HG02981 (cell line): ENCODE results near the gene RAB11FIP4.

Experiments used
- ATAC-seq: cut with Tn5 transposase; IDR thresholded peaks from one replicate; pipeline ENCODE4 v1.9.1; 2021; ENCODE audit warnings: mild to moderate bottlenecking, moderate library complexity; ENCODE audit not compliant: unreplicated experiment

Gene RAB11FIP4

DNA sequence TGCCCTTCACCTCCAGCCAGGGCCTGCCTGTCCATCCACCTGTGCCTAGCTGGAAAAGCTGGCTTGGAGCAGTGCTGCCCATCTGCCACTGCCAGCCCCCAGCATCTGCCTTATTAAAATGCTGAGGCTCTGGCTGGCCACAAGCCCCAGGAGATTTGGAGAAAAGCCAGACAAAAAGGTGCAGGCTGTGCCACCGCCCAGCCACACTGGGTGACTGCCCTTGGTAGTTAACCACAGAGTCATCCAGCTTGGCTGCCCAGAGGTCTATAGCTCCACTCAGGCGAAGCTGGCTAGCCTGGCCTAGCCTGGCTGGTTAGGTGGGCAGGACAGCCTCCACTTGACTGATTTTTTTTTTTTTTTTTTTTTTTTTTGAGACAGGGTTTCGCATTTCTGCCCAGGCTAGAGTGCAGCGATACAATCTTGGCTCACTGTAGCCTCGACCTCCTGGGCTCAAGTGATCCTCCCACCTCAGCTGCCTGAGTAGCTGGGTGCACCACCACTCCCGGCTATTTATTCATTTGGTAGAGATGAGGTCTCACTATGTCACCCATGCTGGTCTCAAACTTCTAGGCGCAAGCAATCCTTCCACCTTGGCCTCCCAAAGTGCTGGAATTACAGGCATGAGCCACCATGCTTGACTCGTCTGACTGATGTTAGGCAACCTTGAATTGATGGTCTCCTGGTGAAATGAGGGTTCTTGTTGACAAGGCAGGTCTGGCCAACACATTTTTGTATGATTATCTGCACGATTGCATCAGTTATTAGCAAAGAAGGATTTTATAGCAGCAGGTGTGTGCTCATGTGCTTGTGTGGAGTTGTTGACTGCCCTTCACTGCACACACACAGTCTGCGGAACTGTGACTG is 103.8 kb downstream of the RAB11FIP4 start:
- ATAC-seq, result no peak

DNA sequence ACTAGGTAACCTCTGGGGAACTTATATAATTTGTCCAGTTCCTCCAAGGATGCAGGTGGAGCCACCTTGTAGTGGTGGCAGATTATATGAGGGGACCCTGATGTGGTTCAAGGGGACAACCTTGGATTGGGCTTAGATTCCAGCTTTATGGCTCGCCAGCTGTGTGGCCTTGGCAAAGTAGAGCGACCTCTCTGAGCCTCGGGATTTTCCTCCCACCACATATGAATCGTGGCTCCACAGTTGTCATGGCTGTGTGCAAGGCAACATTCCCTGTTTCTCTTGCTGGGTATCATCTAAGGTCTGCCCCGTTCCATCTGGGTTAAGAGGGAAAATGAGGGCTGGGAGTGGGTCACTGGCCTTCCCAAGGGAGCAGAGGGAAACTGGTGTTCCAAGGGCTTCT is 104.6 kb downstream of the RAB11FIP4 start:
- no peak for ATAC-seq

- ATAC-seq, result no peak
These were observed 105.1 kb downstream of the RAB11FIP4 start for GRCh38 chr17:31496601-31497000.

- no peak for ATAC-seq
These were observed 106.0 kb downstream of the RAB11FIP4 start for GRCh38 chr17:31497431-31497830.

GRCh38 chr17:31497994-31498826 is 106.7 kb downstream of the RAB11FIP4 start:
- ATAC-seq, result no peak

DNA sequence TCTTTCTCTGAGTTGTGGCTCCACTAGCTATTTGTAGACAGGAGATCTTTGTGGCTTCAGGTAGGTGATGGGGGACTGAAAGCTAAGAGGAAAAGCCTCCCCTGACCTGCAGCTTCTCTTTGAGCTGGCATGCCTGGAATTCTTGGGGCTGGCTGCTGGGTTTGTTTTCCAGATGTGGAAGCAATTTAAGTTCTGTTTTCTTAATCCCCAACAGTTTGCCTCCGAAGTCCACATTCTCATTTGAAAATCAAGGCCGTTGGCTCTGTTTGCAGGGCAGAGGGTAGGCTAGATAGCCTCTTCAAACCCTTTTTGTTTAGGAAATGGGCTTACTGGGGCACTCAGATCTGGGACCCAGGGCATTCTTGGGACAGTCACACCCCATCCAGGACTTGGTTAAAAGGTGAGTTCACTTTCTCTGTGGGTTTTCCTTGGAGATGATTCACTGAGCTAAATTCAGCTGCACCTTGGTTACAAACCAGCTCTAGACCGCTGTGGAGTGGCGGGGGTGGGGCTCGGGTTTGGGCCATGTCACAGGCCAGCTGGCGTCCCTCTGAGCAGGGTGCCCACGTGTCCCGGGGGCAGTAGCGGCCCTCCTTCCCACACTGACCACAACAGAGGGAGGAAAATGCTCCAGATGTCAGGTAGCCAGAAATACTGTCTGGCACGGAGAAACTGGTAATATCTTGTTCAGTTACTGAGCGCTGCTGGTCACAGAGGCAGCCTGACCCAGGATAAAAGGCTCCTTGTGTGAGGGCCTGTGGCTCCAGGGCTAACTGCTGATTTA is 108.5 kb downstream of the RAB11FIP4 start:
- ATAC-seq, result no peak

DNA sequence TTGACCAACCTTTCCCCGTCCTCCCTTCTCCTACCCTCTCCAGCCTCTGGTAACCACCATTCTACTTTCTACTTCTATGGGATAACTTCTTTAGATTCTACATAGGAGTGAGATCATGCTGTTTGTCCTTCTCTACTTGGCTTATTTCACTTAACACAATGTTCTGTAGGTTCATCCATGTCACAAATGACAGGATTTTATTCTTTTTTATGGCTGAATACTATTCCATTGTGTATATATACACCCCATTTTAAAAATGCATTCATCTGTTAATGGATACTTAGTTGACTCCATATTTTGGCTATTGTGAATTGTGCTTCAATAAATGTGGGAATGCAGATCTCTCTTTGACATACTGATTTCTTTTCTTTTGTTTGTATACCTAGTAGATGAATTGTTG is 115.0 kb downstream of the RAB11FIP4 start:
- ATAC-seq, result no peak

DNA sequence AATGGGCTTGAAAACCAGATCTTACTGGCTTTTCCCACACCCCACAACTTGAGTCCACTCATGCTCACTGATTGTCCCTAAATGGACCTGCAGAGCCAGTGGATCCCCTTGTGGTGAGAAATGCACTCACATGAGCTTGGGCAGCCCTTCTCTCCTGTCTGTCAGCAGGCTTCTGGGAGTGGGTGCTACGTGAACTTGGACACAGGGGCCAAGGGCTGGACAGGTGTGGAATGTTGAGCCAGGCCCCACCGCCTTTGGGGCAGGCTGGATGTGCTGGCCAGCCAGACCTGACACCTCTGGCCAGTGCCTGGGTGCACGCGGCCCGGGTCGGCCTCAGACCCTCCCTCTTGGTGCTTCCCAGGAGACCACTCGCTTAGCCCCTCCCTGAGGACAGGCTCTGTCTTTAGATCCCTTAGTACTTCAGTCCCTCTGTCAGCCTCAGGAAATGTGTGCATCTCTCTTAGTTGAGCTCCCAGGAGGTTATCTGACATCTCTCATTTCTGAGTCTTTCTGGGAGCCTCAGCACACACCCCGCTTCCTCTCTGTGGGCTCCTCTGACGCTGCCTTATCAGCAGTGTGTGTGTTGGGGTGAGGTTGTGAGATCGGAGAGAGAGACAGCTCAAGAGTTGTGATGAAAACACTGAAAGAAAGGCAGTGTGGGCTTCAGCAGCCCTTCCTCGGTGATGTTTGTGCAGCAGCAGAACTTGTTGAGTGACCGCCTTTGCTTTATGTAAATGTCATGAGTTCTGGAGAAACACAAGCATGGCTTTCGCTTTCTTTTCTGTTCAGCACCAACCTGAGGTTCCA is 117.0 kb downstream of the RAB11FIP4 start:
- ATAC-seq, result peak; percentile 65

GRCh38 chr17:31509095-31509804 is 117.8 kb downstream of the RAB11FIP4 start:
- ATAC-seq, result no peak

DNA sequence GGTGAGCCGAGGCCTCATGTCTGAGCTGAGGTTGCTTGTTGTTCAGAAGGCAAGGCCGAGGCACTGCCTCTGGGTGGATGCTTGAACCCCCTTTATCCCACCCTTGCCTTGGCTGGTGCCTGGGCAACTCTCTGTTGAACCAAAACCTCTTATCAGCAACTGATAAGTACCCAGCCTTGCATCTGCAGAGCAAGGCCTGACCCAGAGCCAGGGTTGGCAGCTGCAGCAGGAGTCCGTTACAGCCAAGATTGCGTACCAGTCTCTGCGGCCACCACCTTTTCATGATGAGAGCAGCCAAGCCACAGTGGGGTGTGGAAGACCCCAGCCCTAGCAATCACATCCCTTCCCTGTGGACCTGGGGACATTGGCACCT is 118.3 kb downstream of the RAB11FIP4 start:
- ATAC-seq, result no peak

DNA sequence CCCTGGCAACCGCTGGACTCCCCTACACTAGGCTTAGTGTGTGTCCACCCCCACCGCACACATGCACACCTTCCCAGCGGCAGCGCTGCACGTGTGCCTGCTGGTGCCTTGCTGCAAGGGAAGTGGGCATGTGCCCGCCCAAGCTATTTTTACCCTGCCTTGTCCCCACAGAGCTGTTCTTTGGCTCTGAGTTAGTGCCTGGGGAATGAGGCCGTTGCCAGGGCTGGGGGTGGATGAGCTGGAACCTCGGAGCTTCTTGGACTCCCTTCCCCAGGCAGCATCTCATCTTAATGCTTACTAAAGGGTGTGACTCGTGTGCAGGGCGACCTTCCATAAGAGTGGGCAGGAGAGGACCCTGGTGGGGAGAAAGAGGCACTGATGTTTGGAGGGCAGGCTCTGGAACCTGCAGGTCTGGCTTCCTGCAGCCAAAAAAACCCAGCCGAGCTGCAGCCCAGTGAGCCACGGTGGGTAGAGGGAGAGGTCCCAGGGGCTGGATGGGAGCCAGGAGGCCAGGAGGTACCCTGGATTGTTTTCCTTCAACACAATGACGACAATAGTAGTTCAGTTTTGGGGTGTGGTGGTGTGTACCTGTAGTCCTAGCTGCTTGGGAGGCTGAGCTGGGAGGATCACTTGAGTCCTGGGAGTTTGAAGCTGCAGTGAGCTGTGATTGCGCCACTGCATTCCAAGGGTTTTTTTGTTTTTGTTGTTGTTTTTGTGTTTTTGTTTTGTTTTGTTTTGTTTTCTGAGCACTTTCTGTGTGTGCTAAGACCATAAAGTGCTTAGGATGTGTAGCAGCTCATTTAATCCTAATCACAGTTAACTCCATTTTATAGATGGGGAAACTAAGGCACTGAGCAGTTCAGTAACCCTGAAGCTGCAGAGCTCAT is 119.1 kb downstream of the RAB11FIP4 start:
- no peak for ATAC-seq

- ATAC-seq, result no peak
These were observed 119.7 kb downstream of the RAB11FIP4 start for GRCh38 chr17:31511195-31511578.

DNA sequence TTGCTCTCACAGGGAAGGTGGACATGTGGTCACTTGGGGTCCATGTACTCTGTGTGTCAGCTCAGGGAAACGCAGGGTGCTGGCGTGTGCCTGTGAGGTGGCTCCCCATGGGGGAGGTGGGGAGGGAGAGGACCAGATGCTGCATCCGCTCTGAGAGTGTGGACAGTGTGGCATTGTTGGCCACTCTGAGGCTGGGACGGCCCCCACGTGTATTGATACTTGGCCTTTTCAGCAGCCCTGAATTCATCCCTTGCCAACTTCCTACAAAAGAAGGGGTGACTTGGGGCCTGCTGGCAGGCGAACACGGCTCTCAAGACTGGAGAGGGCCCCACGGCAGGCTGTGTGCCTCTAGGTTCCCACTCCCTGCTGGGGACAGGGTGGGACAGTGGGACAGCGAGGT is 120.1 kb downstream of the RAB11FIP4 start:
- ATAC-seq, result no peak

GRCh38 chr17:31512104-31512740 is 120.7 kb downstream of the RAB11FIP4 start:
- ATAC-seq, result no peak

- ATAC-seq, result no peak
These were observed 121.3 kb downstream of the RAB11FIP4 start for GRCh38 chr17:31512796-31513195.

- no peak for ATAC-seq
These were observed 122.4 kb downstream of the RAB11FIP4 start for GRCh38 chr17:31513731-31514427.

GRCh38 chr17:31515267-31515666 is 123.8 kb downstream of the RAB11FIP4 start:
- ATAC-seq, result no peak

DNA sequence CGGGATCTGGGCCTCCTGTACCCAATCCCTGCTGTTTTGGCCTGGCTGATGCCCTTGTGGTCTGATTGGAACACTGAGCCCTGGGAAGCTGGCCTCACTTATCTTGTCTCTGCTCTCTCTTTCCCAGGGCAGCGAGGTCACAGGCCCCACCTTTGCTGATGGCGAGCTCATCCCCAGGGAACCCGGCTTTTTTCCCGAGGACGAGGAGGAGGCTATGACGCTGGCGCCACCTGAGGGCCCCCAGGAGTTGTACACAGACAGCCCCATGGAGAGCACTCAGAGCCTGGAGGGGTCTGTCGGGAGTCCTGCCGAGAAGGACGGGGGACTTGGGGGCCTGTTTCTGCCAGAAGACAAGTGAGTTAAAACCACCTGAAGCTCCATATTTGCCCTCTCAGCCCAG is 126.0 kb downstream of the RAB11FIP4 start:
- no peak for ATAC-seq
